K562 treated with DMSO at 1 percent for 4 hours (cell line): ENCODE measurements around the gene ACSM5. TPM values are rescaled to one million over a fixed set of nuclear protein-coding genes. Genes with fewer than 3 reads are reported as not detected.

Source experiments
- total RNA-seq: library from RNA; unstranded; fragments of 300-600 nt; gene quantifications from 2 replicates; pipeline ENCODE4 v1.2.3, GENCODE V29; 2022; ENCODE audit not compliant: insufficient read depth

The ACSM5 gene
- total RNA-seq = 0.43 TPM in 1 of 2 replicates, not detected in the other

GRCh38 chr16:20409398-20410120 lies at the start of gene ACSM5:
Gene ACSM5 (plus strand): TSS chr16:20409534. CDS start chr16:20411485, 1,951 bp downstream.

GRCh38 chr16:20404637-20405036 lies 4.7 kb upstream of the ACSM5 start, which contains the start of gene PDILT:
Gene PDILT (minus strand): TSS chr16:20404737. CDS start chr16:20399300, 5,437 bp downstream.

GRCh38 chr16:20451364-20451763 lies 42.0 kb downstream of the ACSM5 start, which contains the start of gene ACSM2A:
Gene ACSM2A (plus strand): TSS chr16:20451521. CDS start chr16:20460115, 8,594 bp downstream.

Other genes starting within 250 kb of the ACSM5 start
- not detected in 2 replicates for gene GP2, start 82.0 kb upstream of the ACSM5 start, total RNA-seq
- not detected in 2 replicates for gene UMOD, start 56.8 kb upstream of the ACSM5 start, total RNA-seq
- gene PDILT, start 4.8 kb upstream of the ACSM5 start, total RNA-seq = not detected in 2 replicates
- gene ACSM2A, start 42.0 kb downstream of the ACSM5 start, total RNA-seq = not detected in 2 replicates
- gene ACSM2B, start 166.8 kb downstream of the ACSM5 start, total RNA-seq = 1.8 and 16.9 TPM in 2 replicates